Right lobe of liver (tissue), 6 donors: ENCODE measurements around the gene NOL8. TPM values are rescaled to one million over a fixed set of nuclear protein-coding genes. Genes with fewer than 3 reads are reported as not detected.

Experiments
- ATAC-seq, 4 donors: fragments of 200-7000 bp; cut with Tn5 transposase; one replicate each; pipeline ENCODE4 v1.9.1; 2020; ENCODE audit warnings: mild to moderate bottlenecking in 4 of 4, moderate library complexity in 4 of 4
- DNase-seq, 3 donors: peaks; one replicate each; pipeline ENCODE4 v3.0.0-alpha.2; 2020
- H3K27ac ChIP-seq, 3 donors: fragments of 200-600 bp; one replicate each; pipeline ENCODE4 v1.8.0; 2022
- H3K27me3 ChIP-seq, 2 donors: fragments of 200-600 bp; one replicate each; pipeline ENCODE4 v1.8.0; 2022
- H3K36me3 ChIP-seq, 4 donors: fragments of 200-600 bp; sonication (generic) in 1 of 4; one replicate each; pipeline versions ENCODE4 v1.5.1 to v1.8.0; 2017 to 2022; ENCODE audit warnings: control low read depth in 1 of 4
- H3K4me1 ChIP-seq, 4 donors: fragments of 200-600 bp; sonication (generic) in 1 of 4; one replicate each; pipeline versions ENCODE4 v1.5.1 to v1.8.0; 2017 to 2022; ENCODE audit warnings: control low read depth in 1 of 4
- H3K4me3 ChIP-seq, 3 donors: fragments of 200-600 bp; one replicate each; pipeline ENCODE4 v1.8.0; 2022
- H3K9me3 ChIP-seq, 4 donors: fragments of 200-600 bp; sonication (generic) in 1 of 4; one replicate each; pipeline versions ENCODE4 v1.5.1 to v1.8.0; 2017 to 2022; ENCODE audit warnings: control low read depth in 1 of 4
- CTCF ChIP-seq, 4 donors: fragments of 200-600 bp in 3 of 4; fragments of 450-650 bp in 1 of 4; IDR thresholded peaks; one replicate each; pipeline versions ENCODE4 v1.5.1 to v1.8.0; 2016 to 2022; ENCODE audit warnings: antibody characterized with exemption in 4 of 4, mild to moderate bottlenecking in 2 of 4
- POLR2A ChIP-seq: fragments of 450-650 bp; IDR thresholded peaks from one replicate; pipeline ENCODE4 v1.6.1; 2017; ENCODE audit warnings: antibody characterized with exemption, mild to moderate bottlenecking
- WGBS: methylation state at CpG from one replicate; pipeline ENCODE4 v1.1.6; 2018; ENCODE audit warnings: low coverage, low lambda C conversion rate; ENCODE audit not compliant: insufficient coverage; ENCODE audit errors: missing lambda C conversion rate; 5-methylcytosine and 5-hydroxymethylcytosine counted together
- intact Hi-C, 2 donors: fragments of 100-400 bp; cut with DNase I; formaldehyde crosslinking; loops; one replicate each; pipeline versions ENCODE4 v1.11.2 to v1.14.1; 2022
- total RNA-seq, 6 experiments: library from RNA; depleted of rRNA in 2 of 6; stranded (reverse); fragments of >200 nt in 2 of 6; fragmentation: NEBNext Ultra II Directional in 3 of 6; extraction: Animal tissue kit (Norgen Biotek cat#: 25700) in 3 of 6; gene quantifications; one replicate each; pipeline versions ENCODE4 v1.1.0 to v1.2.4, GENCODE V29; 2016 to 2023
- donor health status: DM: no; HTN: yes; CAD: no.
- donor health status: DM: no; HTN: no; CAD: no.
- donor health status: DM: no; HTN: no; CAD: no.
- donor health status: DM: no; HTN: yes; CAD: no.
- donor health status: DM: no; HTN: yes; CAD: no.

Gene NOL8
- total RNA-seq, 6 experiments from 2014 or later = 8.9 to 25.9 (median 15.9) TPM

DNA sequence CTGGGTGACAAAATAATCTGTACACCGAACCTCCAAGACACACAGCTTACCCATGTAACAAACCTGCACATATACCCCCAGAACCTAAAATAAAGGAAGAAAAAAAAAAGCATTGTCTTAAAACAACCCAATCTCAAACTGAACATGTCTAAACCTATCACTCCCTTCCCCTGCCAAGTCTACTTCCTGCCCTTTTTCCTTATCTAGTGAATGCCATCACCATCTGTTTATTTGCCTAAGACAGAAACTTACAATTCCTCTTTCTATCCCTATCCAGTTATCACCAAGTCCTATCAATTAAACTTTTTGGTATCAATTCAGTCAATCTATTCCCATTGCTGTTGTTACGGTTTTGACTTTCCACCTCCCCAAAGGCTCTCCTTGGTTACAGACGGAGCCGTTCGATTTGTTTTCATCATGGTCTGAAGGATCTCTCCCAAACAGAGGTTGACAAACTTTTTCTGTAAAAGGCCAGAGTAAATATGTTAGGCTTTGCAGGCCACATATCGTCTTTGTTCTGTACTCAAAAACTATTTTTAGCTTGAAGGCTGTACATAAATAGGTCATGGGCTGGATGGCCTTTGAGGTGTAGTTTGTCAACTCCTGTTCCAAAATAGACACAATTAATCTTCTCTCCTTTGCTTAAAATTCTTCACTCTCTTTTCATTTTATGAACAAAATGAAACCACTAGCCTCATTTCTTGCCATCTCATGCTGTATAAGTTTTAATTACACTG is 12.1 kb downstream of the NOL8 start:
- 55% methylated on average over 6 of the region's 6 CpGs for WGBS
- TF ChIP-seq POLR2A (no peak), CTCF (IDR thresholded peaks at IDR 0.05) (no peak)
- Histone ChIP-seq H3K9me3 (no peaks in the 10 kb centered on the region), H3K27me3 (no peaks in the 10 kb centered on the region), H3K36me3 (peaks cover 0 to 49% (median 14%) of the 10 kb centered on the region in 4 donors), H3K4me3 (no peak overlapping the region), H3K27ac (no peak overlapping the region), H3K4me1 (no peaks in the 10 kb centered on the region)
- DNase-seq = no peak
- intact Hi-C loops = no loop called here
- ATAC-seq = peak in 1 of 4 donors; percentile 18

GRCh38 chr9:92310562-92310961 is 14.6 kb downstream of the NOL8 start:
- Histone ChIP-seq H3K27ac (no peak overlapping the region), H3K36me3 (peaks cover 0 to 56% (median 15%) of the 10 kb centered on the region in 4 donors), H3K4me3 (no peak overlapping the region), H3K9me3 (no peaks in the 10 kb centered on the region), H3K27me3 (no peaks in the 10 kb centered on the region), H3K4me1 (no peaks in the 10 kb centered on the region)
- WGBS = 85% methylated on average over 3 of the region's 3 CpGs
- TF ChIP-seq CTCF (IDR thresholded peaks at IDR 0.05) (no peak), POLR2A (no peak)
- intact Hi-C loops = no loop called here
- no peak for DNase-seq
- no peak for ATAC-seq

DNA sequence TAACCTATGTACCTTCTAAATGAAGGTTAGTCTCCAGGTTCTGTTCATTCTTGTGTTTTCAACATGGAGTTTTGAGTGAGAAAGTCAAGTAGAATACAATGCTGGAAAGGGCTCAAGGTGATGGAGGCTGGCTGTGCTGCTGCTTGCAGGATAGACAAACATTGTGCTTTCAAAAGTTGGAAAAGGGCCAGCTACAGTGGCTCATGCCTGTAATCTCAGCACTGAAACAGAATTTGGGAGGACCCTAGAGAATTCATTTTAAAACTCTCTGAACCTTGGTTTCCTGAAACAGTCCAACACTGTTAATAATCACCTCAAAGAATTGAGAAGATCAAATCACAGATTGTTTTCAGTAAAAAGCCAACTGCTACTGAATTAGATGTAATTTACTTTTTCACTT is 16.3 kb downstream of the NOL8 start:
- Histone ChIP-seq H3K27me3 (no peaks in the 10 kb centered on the region), H3K4me1 (no peaks in the 10 kb centered on the region), H3K27ac (no peak overlapping the region), H3K4me3 (no peak overlapping the region), H3K9me3 (no peaks in the 10 kb centered on the region), H3K36me3 (peaks cover 0 to 72% (median 24%) of the 10 kb centered on the region in 4 donors)
- ATAC-seq (peak; percentile 71 to 81 (median 74)), DNase-seq (no peak)
- TF ChIP-seq CTCF (IDR thresholded peaks at IDR 0.05) (no peak), POLR2A (no peak)
- intact Hi-C loops = no loop called here

- Histone ChIP-seq H3K27me3 (no peaks in the 10 kb centered on the region), H3K27ac (no peak overlapping the region), H3K36me3 (peaks cover 0 to 91% (median 36%) of the 10 kb centered on the region in 4 donors), H3K9me3 (no peaks in the 10 kb centered on the region), H3K4me1 (no peaks in the 10 kb centered on the region), H3K4me3 (no peak overlapping the region)
- DNase-seq = no peak
- ATAC-seq = no peak
- intact Hi-C loops = no loop called here
- TF ChIP-seq CTCF (IDR thresholded peaks at IDR 0.05) = no peak
- no peak for TF ChIP-seq POLR2A
- WGBS = 58% methylated on average over 1 of the region's 1 CpG
These were observed 24.2 kb downstream of the NOL8 start for GRCh38 chr9:92300936-92301335.
